ENCODE results near the gene ANXA9.
A peak's percentile ranks its signal among the peaks of the same experiment; 100 is the strongest.

The ANXA9 gene

DNA sequence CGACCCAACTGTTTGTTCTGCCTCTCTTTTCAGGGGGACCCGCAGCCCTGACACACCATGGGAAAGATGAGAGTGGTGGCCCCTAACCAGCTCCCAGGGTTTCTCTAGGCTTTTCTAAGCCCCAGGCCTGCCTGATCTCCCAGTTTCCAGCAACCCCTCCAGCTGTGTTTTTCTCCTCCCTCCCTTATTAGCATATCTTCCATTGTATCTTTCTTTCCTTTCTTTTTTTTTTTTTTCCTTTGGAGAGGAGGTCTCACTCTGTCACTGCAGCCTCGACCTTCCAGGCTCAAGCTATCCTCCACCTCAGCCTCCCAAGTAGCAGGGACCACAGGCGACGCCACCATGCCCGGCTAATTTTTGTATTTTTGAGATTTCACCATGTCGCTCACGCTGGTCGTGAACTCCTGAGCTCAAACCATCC is 5.7 kb upstream of the ANXA9 start:
- DNase-seq, result no peak

- DNase-seq, result peak; percentile 67
These were observed 5.0 kb upstream of the ANXA9 start for GRCh38 chr1:150976879-150977694.

GRCh38 chr1:150979092-150980056 is 2.7 kb upstream of the ANXA9 start:
- DNase-seq, result peak; percentile 78

- DNase-seq, result no peak
These were observed 801 bp upstream of the ANXA9 start for GRCh38 chr1:150981177-150981804.

DNA sequence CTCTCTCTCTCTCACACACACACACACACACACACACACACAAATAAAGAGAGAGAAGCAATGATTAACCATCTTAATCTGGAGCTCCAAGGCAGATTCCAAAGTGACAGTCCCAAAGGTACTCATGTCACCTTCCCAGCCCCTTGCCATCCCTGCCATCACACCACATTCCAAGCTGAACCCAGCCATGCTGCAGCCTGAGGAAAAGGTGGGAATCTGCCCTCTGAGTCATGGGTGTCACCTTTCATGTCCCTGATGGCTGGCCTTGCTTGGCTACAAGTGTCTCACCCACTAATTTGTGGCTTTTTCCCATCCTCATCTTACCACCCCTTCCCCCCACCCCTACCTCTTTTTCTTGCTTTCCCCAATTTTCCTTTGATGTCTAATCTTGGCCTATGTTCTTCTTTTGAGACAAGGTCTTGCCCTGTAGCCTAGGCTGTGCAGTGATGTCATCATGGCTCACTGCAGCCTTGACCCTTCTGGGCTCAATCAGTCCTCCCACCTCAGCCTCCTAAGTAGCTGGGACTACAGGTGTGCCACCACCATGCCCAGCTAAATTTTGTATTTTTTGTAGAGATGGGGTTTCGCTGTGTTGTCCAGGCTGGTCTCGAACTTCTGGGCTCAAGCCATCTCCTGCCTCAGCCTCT is 3.2 kb downstream of the ANXA9 start:
- no peak for DNase-seq

- DNase-seq, result no peak
These were observed 5.8 kb downstream of the ANXA9 start for GRCh38 chr1:150987924-150988323.

- no peak for DNase-seq
These were observed 10.5 kb downstream of the ANXA9 start for GRCh38 chr1:150992626-150993025.

- no peak for DNase-seq
These were observed 12.2 kb downstream of the ANXA9 start for GRCh38 chr1:150994248-150994647.

DNA sequence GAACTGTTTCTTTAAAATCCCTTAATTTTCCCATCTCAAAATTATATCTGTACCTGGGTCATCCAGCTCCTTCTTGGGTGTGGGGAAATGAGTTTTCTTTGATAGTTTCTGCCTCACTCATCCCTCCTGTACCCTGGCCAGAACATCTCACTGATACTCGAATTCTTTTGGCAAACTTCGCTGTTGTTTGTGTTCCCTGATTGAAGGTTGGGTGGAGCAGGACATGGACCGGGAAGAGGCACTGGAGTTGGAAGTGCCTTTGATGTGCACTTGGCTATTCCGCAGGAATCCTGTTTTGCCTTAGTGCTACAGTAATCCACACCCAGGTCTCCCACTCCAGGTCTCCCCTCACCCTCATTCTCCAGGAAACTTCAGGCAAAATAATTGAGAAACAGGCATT is 13.4 kb downstream of the ANXA9 start:
- DNase-seq, result no peak

DNA sequence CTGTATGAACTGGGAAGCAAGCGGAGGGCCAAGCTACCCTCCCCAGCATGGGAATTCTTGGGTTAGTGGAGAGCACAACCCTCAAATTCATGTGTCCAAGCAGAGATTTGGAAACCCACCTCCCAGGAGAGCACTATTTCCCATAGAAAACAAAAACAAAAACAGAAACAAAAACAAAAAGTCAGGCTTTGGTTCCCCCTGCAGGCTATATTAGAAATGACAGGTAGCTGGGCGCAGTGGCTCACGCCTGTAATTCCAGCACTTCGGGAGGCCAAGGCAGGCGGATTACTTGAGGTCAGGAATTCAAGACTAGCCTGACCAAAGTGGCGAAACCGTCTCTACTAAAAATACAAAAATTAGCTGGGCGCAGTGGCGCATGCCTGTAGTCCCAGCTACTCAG is 13.8 kb downstream of the ANXA9 start:
- DNase-seq, result no peak

GRCh38 chr1:150997126-150997872 is 15.2 kb downstream of the ANXA9 start:
- no peak for DNase-seq

DNA sequence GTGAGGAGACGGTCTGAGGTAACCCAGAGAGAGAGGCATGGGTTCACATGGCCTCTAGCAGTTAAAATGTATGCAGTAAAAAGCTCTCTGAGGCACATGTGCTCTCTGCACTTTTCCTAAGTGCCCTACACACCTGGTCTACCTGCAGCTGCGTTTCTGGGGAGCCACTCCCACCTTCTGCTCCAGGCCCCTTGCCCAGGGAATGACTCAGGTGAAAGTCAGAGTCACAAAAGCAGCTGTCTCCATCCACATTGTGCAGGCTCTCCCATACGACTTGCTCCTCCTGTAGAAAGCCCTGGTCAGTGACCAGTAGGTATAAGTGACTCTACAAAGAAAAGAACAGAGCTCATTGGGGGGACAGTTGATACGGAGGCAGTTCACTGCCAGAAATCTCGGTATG is 15.9 kb downstream of the ANXA9 start:
- no peak for DNase-seq

DNA sequence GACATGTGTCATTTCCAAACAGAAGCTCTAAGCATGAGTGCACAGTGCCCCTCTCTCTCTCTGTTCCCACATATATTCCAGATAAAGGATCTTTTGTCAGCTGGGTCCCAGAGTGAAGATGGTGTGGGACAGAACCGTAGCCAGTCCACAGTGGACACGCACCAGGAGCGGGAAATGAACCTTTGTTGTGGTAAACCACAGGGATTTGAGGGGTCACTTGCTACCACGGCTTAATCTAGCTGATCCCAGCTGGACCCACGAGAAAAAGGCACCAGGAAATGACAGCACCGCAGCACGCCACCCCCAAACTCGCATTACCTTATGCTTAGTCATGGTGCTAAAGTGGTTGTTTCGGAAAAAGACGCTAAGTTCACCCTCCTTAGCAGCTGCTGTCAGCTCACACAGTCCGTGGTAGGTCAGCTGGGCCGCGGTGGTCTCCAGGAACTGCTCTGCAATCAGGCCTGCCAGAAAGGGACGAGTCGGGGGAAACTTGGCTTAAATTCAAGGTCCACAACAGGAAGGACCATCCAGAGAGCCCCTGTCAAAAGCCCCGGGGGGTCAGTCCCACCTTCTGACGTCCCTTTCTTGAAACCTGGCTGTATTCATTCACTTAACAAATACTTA is 17.1 kb downstream of the ANXA9 start:
- no peak for DNase-seq

- no peak for DNase-seq
These were observed 17.8 kb downstream of the ANXA9 start for GRCh38 chr1:150999926-151000325.

DNA sequence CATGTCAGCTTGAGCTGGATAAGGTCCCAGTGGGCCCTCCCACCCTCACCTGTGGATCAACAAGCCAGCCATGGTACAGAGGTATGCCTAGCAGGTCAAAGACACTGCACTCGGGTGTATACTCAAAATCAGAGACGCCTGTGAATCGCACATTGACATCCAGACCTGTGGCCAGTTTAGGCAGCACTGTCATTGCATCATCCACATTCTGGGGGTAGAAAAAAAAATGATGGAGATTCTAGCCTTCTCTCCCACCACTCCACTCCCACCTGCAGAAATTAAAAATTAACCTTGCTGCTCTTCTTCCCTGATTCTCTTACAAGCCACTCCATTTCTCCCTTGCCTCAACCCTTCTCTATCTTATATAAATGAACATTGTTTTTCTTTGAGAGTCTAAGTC is 18.3 kb downstream of the ANXA9 start:
- no peak for DNase-seq

- no peak for DNase-seq
These were observed 19.5 kb downstream of the ANXA9 start for GRCh38 chr1:151001602-151002001.

GRCh38 chr1:151002051-151002450 is 20.0 kb downstream of the ANXA9 start:
- no peak for DNase-seq

DNA sequence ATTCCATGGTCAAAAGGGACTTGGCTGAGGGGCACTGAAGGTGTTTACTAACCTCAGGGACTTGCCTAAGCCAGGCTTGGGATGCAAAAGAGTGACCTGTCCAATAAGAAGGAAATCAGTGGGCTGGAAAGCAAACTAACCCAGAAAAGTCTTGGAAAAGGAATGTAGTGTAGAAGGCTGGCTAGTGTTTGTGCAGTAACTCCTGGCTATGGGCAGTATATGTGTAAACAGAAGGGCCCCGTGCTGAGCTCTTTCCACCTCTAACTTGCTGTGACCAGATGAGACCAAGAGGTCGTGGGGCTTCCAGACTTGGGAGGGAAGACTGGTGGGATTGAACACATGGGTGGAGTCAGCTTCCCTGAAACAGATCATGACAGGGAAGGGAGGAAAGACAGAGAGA is 20.5 kb downstream of the ANXA9 start:
- no peak for DNase-seq

GRCh38 chr1:151003180-151003579 is 21.1 kb downstream of the ANXA9 start:
- DNase-seq, result no peak

- DNase-seq, result no peak
These were observed 23.7 kb downstream of the ANXA9 start for GRCh38 chr1:151005729-151006319.

All from activated effector memory CD4-positive, alpha-beta T cell treated with Interleukin-2 at 50 U/mL for 16 hours (primary cell).